Gastrocnemius medialis (tissue), 4 donors: ENCODE measurements around the gene ERI3. TPM values are rescaled to one million over a fixed set of nuclear protein-coding genes. Genes with fewer than 3 reads are reported as not detected.
A peak's percentile ranks its signal among the peaks of the same experiment; 100 is the strongest.

Experiments used
- ATAC-seq, 2 donors: fragments of 150-250 bp; one replicate each; pipeline ENCODE4 v1.9.1; 2016
- DNase-seq, 2 donors: peaks; one replicate each; pipeline ENCODE4 v3.0.0-alpha.2; 2019
- H3K27ac ChIP-seq, 4 donors: fragments of 200-600 bp; sonication (generic); 1 replicate in 1 of 4; 2 replicates in 3 of 4; pipeline ENCODE4 v1.5.1; 2016 to 2018; ENCODE audit warnings: mild to moderate bottlenecking in 2 of 4, moderate library complexity in 1 of 4
- H3K27me3 ChIP-seq, 3 donors: fragments of 200-600 bp; sonication (generic) in 2 of 3; 1 replicate in 1 of 3; 2 replicates in 2 of 3; pipeline versions ENCODE4 v1.5.1 to v1.6.0; 2016 to 2019; ENCODE audit warnings: mild to moderate bottlenecking in 1 of 3, moderate library complexity in 1 of 3
- H3K36me3 ChIP-seq, 2 donors: fragments of 200-600 bp; sonication (generic) in 1 of 2; one replicate each; pipeline ENCODE4 v1.5.1; 2017 to 2018
- H3K4me1 ChIP-seq, 2 donors: fragments of 200-600 bp; sonication (generic) in 1 of 2; one replicate each; pipeline ENCODE4 v1.5.1; 2016 to 2017; ENCODE audit warnings: mild to moderate bottlenecking in 2 of 2
- H3K4me3 ChIP-seq, 4 donors: fragments of 200-600 bp; sonication (generic) in 3 of 4; 1 replicate in 1 of 4; 2 replicates in 3 of 4; pipeline ENCODE4 v1.5.1; 2016 to 2019; ENCODE audit warnings: mild to moderate bottlenecking in 2 of 4
- H3K9me3 ChIP-seq, 3 donors: fragments of 200-600 bp; sonication (generic) in 2 of 3; 1 replicate in 1 of 3; 2 replicates in 2 of 3; pipeline ENCODE4 v1.5.1; 2016 to 2019
- POLR2A ChIP-seq, 2 donors: fragments of 450-650 bp; IDR thresholded peaks; one replicate each; pipeline ENCODE4 v1.6.1; 2017; ENCODE audit warnings: antibody characterized with exemption in 2 of 2, mild to moderate bottlenecking in 2 of 2, moderate library complexity in 2 of 2
- in situ Hi-C, 4 donors: fragments of 200-750 bp; cut with MboI; loops; one replicate each; pipeline versions ENCODE4 v1.15.0 to v1.8.0; 2017; ENCODE audit warnings: low sequenced_read_pairs in 4 of 4
- intact Hi-C: fragments of 100-400 bp; cut with DNase I; formaldehyde crosslinking; loops from one replicate; pipeline ENCODE4 v1.15.1; 2023; ENCODE audit warnings: low total_unique reads
- total RNA-seq, 4 donors: library from RNA; depleted of rRNA; stranded (reverse); fragments of >200 nt; gene quantifications; one replicate each; pipeline versions ENCODE4 v1.1.0 to v1.2.3, GENCODE V29; 2016
- TF ChIP-seq, protein P1 (sequence below), 5 experiments: fragments of 450-650 bp in 3 of 5; fragments of 200-600 bp in 2 of 5; sonication (generic) in 2 of 5; IDR thresholded peaks in 4 of 5; conservative IDR thresholded peaks in 1 of 5; 1 replicate in 4 of 5; 2 replicates in 1 of 5; pipeline ENCODE4 v1.5.1; 2016 to 2019; ENCODE audit warnings: antibody characterized with exemption in 5 of 5, mild to moderate bottlenecking in 3 of 5, moderate library complexity in 3 of 5

ERI3 gene
- total RNA-seq, 4 donors from 2014 or later, result 53.8 to 101 (median 79.8) TPM

GRCh38 chr1:44296806-44297205, 58.3 kb downstream of the ERI3 start:
- H3K4me1 ChIP-seq, result peaks cover 22% of the 10 kb centered on the region in 2 donors
- no peak overlapping the region for H3K4me3 ChIP-seq
- no peak for TF ChIP-seq POLR2A (IDR thresholded peaks at IDR 0.05)
- TF ChIP-seq, protein P1, sequence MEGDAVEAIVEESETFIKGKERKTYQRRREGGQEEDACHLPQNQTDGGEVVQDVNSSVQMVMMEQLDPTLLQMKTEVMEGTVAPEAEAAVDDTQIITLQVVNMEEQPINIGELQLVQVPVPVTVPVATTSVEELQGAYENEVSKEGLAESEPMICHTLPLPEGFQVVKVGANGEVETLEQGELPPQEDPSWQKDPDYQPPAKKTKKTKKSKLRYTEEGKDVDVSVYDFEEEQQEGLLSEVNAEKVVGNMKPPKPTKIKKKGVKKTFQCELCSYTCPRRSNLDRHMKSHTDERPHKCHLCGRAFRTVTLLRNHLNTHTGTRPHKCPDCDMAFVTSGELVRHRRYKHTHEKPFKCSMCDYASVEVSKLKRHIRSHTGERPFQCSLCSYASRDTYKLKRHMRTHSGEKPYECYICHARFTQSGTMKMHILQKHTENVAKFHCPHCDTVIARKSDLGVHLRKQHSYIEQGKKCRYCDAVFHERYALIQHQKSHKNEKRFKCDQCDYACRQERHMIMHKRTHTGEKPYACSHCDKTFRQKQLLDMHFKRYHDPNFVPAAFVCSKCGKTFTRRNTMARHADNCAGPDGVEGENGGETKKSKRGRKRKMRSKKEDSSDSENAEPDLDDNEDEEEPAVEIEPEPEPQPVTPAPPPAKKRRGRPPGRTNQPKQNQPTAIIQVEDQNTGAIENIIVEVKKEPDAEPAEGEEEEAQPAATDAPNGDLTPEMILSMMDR (IDR thresholded peaks at IDR 0.05 in 4 of 5, conservative IDR thresholded peaks at IDR 0.05 in 1 of 5), result no peak
- no peaks in the 10 kb centered on the region for H3K27me3 ChIP-seq
- peaks cover 0 to 15% of the 10 kb centered on the region in 2 donors for H3K36me3 ChIP-seq
- no peak overlapping the region for H3K27ac ChIP-seq
- intact Hi-C loops, result no loop called here
- ATAC-seq (no peak), DNase-seq (no peak)
- in situ Hi-C loops, result no loop called here
- no peaks in the 10 kb centered on the region for H3K9me3 ChIP-seq

DNA sequence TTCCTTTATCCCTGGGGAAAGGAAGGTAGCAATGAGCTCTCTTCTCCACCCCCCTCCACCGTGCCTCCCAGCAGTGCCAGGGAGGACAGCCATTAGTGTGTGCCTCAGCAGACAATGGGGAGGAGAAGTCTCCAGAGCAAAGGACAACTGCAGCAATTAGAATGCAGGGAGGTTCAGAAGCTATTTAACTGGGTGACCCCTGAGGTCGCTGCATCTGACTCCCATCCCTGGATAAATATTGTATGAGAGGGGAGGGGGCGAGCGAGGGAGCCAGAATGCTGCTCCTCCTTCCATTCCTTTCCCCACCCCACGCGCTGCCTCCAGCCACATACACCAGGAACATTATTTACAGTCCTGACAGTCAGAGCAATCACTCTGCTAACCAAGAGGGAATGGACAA, 59.0 kb downstream of the ERI3 start:
- no peak for DNase-seq

DNA sequence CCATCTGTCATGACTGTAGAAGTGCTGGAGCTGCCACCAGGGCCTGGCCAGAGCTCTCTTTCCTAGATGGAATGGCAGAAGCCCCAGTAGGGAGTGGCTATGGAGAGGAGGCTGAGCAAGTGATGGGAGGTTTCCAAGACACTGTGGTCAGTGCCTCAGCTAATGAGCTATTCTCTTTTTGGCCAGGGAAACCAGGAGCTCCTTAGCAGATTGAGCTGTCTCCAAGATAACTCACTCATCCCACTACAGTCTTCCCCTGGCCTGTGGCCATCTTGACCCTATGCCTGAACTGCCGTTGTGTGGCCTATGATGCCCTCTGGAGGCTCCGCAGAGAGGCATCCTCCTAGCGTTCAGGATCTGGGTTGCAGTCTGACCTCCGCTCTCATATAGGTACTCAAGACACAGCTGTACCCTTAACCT, 60.5 kb downstream of the ERI3 start:
- no peak overlapping the region for H3K27ac ChIP-seq
- no peak for TF ChIP-seq POLR2A (IDR thresholded peaks at IDR 0.05)
- TF ChIP-seq, protein P1 (IDR thresholded peaks at IDR 0.05 in 4 of 5, conservative IDR thresholded peaks at IDR 0.05 in 1 of 5), result no peak
- H3K4me1 ChIP-seq, result peaks cover 17 to 22% of the 10 kb centered on the region in 2 donors
- ATAC-seq, result peak; percentile 32 to 62
- in situ Hi-C loops (no loop called here), intact Hi-C loops (no loop called here)
- H3K4me3 ChIP-seq, result no peak overlapping the region
- H3K27me3 ChIP-seq, result no peaks in the 10 kb centered on the region
- peaks cover 0 to 15% of the 10 kb centered on the region in 2 donors for H3K36me3 ChIP-seq
- DNase-seq, result peak; percentile 6 to 48
- H3K9me3 ChIP-seq, result no peaks in the 10 kb centered on the region

More for the DNA sequence above, 59.0 kb downstream of the ERI3 start:
- ATAC-seq, result no peak
- H3K4me3 ChIP-seq, result no peak overlapping the region
- peaks cover 17 to 22% of the 10 kb centered on the region in 2 donors for H3K4me1 ChIP-seq
- peaks cover 0 to 15% of the 10 kb centered on the region in 2 donors for H3K36me3 ChIP-seq
- H3K27me3 ChIP-seq, result no peaks in the 10 kb centered on the region
- TF ChIP-seq, protein P1 (IDR thresholded peaks at IDR 0.05 in 4 of 5, conservative IDR thresholded peaks at IDR 0.05 in 1 of 5), result no peak
- TF ChIP-seq POLR2A (IDR thresholded peaks at IDR 0.05), result no peak
- no peak overlapping the region for H3K27ac ChIP-seq
- in situ Hi-C loops, result no loop called here
- intact Hi-C loops, result no loop called here
- no peaks in the 10 kb centered on the region for H3K9me3 ChIP-seq

- TF ChIP-seq, protein P1 (IDR thresholded peaks at IDR 0.05 in 4 of 5, conservative IDR thresholded peaks at IDR 0.05 in 1 of 5), result no peak
- TF ChIP-seq POLR2A (IDR thresholded peaks at IDR 0.05), result no peak
- Histone ChIP-seq H3K27me3 (no peaks in the 10 kb centered on the region), H3K4me3 (no peak overlapping the region), H3K4me1 (peaks cover 17 to 22% of the 10 kb centered on the region in 2 donors), H3K9me3 (no peaks in the 10 kb centered on the region), H3K27ac (no peak overlapping the region), H3K36me3 (peaks cover 0 to 15% of the 10 kb centered on the region in 2 donors)
- in situ Hi-C loops, result no loop called here
- intact Hi-C loops, result no loop called here
- peak; percentile 36 to 75 for ATAC-seq
- peak; percentile 15 to 67 for DNase-seq
Observed at GRCh38 chr1:44293761-44294315, 61.2 kb downstream of the ERI3 start.

DNA sequence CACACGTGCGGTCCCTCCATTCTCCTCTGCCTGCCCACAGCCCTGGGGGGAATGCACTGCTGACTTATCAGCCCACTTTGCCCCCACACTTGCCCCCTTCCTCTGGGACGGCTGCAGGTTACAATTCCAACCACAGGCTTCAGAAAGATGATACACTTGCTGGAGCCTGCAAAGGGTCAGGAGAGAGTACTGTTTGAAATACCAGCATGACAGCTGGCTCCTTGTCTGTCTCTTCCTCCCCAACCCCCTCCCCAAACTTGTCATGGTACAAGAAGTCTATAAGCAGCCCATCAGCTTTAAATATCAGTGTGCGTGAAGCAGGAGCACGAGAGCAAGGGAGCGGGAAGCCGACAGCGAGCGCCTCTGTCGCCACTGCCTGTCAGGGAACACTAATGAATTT, 62.4 kb downstream of the ERI3 start:
- ATAC-seq, result no peak
- intact Hi-C loops, result no loop called here
- H3K36me3 ChIP-seq, result peaks cover 0 to 10% of the 10 kb centered on the region in 2 donors

More for the DNA sequence above, 62.4 kb downstream of the ERI3 start:
- peaks cover 17 to 19% of the 10 kb centered on the region in 2 donors for H3K4me1 ChIP-seq
- no peaks in the 10 kb centered on the region for H3K27me3 ChIP-seq
- no peaks in the 10 kb centered on the region for H3K9me3 ChIP-seq
- H3K27ac ChIP-seq, result no peak overlapping the region
- in situ Hi-C loops, result no loop called here
- TF ChIP-seq POLR2A (IDR thresholded peaks at IDR 0.05), result no peak
- TF ChIP-seq, protein P1 (IDR thresholded peaks at IDR 0.05 in 4 of 5, conservative IDR thresholded peaks at IDR 0.05 in 1 of 5), result no peak
- no peak overlapping the region for H3K4me3 ChIP-seq
- no peak for DNase-seq
